HepG2 (cell line): ENCODE results near the gene BOLA3. TPM values are rescaled to one million over a fixed set of nuclear protein-coding genes. Genes with fewer than 3 reads are reported as not detected.

Source experiments
- KLF12 ChIP-seq: sonication (generic); formaldehyde crosslinking; IDR thresholded peaks from 2 replicates; pipeline ENCODE4 v1.4.0; 2020; ENCODE audit warnings: missing genetic modification reagents, borderline replicate concordance
- MEIS2 ChIP-seq: sonication (generic); formaldehyde crosslinking; IDR thresholded peaks from 2 replicates; pipeline ENCODE4 v1.9.0; 2021; ENCODE audit warnings: mild to moderate bottlenecking, missing genetic modification reagents
- POGZ ChIP-seq: sonication (generic); formaldehyde crosslinking; IDR thresholded peaks from 2 replicates; pipeline ENCODE4 v1.4.0; 2020; ENCODE audit warnings: mild to moderate bottlenecking, missing genetic modification reagents
- SIX1 ChIP-seq: sonication (generic); formaldehyde crosslinking; IDR thresholded peaks from 2 replicates; pipeline ENCODE4 v1.4.0; 2020; ENCODE audit warnings: missing genetic modification reagents, borderline replicate concordance
- SNAI1 ChIP-seq: sonication (generic); formaldehyde crosslinking; IDR thresholded peaks from 2 replicates; pipeline ENCODE4 v1.5.0; 2020; ENCODE audit warnings: mild to moderate bottlenecking, missing genetic modification reagents, borderline replicate concordance
- SYNCRIP ChIP-seq: fragments of 200-400 bp; formaldehyde crosslinking; IDR thresholded peaks from 2 replicates; pipeline ENCODE4 v1.6.1; 2018; ENCODE audit warnings: mild to moderate bottlenecking, low read depth, low read length; ENCODE audit not compliant: insufficient read depth
- XBP1 ChIP-seq: sonication (generic); formaldehyde crosslinking; IDR thresholded peaks from 2 replicates; pipeline ENCODE4 v1.5.0; 2020; ENCODE audit warnings: missing genetic modification reagents
- ZMYM2 ChIP-seq: sonication (generic); formaldehyde crosslinking; IDR thresholded peaks from 2 replicates; pipeline ENCODE4 v1.8.0; 2022; ENCODE audit warnings: mild to moderate bottlenecking, missing genetic modification reagents
- ZNF335 ChIP-seq: sonication (generic); formaldehyde crosslinking; IDR thresholded peaks from 2 replicates; pipeline ENCODE4 v1.4.0; 2020; ENCODE audit warnings: missing genetic modification reagents
- ZNF564 ChIP-seq: sonication (generic); formaldehyde crosslinking; IDR thresholded peaks from 2 replicates; pipeline ENCODE4 v1.8.1; 2023; ENCODE audit warnings: mild to moderate bottlenecking, missing genetic modification reagents
- ZNF761 ChIP-seq: sonication (generic); formaldehyde crosslinking; conservative IDR thresholded peaks from 2 replicates; pipeline ENCODE4 v1.4.0; 2020; ENCODE audit warnings: mild to moderate bottlenecking, missing genetic modification reagents
- ZNF784 ChIP-seq: sonication (generic); formaldehyde crosslinking; IDR thresholded peaks from 2 replicates; pipeline ENCODE4 v1.5.1; 2020; ENCODE audit warnings: missing genetic modification reagents, mild to moderate bottlenecking, borderline replicate concordance
- ZSCAN29 ChIP-seq: sonication (generic); formaldehyde crosslinking; conservative IDR thresholded peaks from 2 replicates; pipeline ENCODE4 v1.4.0; 2020; ENCODE audit warnings: mild to moderate bottlenecking, missing genetic modification reagents
- polyA plus RNA-seq, 8 experiments: library from polyadenylated mRNA; depleted of rRNA in 3 of 8; stranded (reverse) in 7 of 8; unstranded in 1 of 8; fragments of >200 nt; fragmentation: Illumina TruSeq in 4 of 8; extraction: Trizol in 4 of 8; gene quantifications; 2 replicates each; pipeline versions ENCODE4 v1.2.1 to v1.2.3, GENCODE V29; 2011 to 2016; ENCODE audit warnings: low read depth in 4 of 8, missing spikeins in 1 of 8, mixed read lengths in 1 of 8; ENCODE audit not compliant: insufficient read depth in 1 of 8
- total RNA-seq, 5 experiments: library from RNA; depleted of rRNA; stranded (reverse); fragments of >200 nt; fragmentation: Illumina TruSeq; extraction: Trizol; gene quantifications; 2 replicates each; pipeline ENCODE4 v1.2.3, GENCODE V29; 2016; ENCODE audit warnings: low read depth in 1 of 5
- TF ChIP-seq, protein P1 (sequence below): sonication (generic); formaldehyde crosslinking; IDR thresholded peaks from 2 replicates; pipeline ENCODE4 v1.4.0; 2020; ENCODE audit warnings: missing genetic modification reagents, borderline replicate concordance
- TF ChIP-seq, protein P2 (sequence below): sonication (generic); formaldehyde crosslinking; IDR thresholded peaks from 2 replicates; pipeline ENCODE4 v1.5.1; 2020; ENCODE audit warnings: missing genetic modification reagents, mild to moderate bottlenecking, borderline replicate concordance
- TF ChIP-seq, protein P3 (sequence below): sonication (generic); formaldehyde crosslinking; IDR thresholded peaks from 2 replicates; pipeline ENCODE4 v1.8.0; 2023; ENCODE audit warnings: mild to moderate bottlenecking, missing genetic modification reagents
- TF ChIP-seq, protein P4 (sequence below): IDR thresholded peaks from 2 replicates; pipeline ENCODE4 v1.6.1; 2018; ENCODE audit warnings: missing genetic modification reagents, mild to moderate bottlenecking, missing compliant biosample characterization

Gene BOLA3
- total and polyA plus RNA-seq, 2 of the 13 experiments (the other 11 are each of a cell fraction or from before 2014, with no cell fraction given): 89.7 to 170 TPM

- TF ChIP-seq ZMYM2 (CRISPR knock-in tag) (peak; percentile 91), MEIS2 (CRISPR knock-in tag) (no peak; the same call in 1 of the 2 replicates), ZNF335 (CRISPR knock-in tag) (peak; percentile 88; the same call in 1 of the 2 replicates), SIX1 (CRISPR knock-in tag) (no peak), ZSCAN29 (CRISPR knock-in tag) (peak; percentile 26; the same call in 1 of the 2 replicates), ZNF564 (CRISPR knock-in tag) (peak; percentile 81; the same call in 1 of the 2 replicates), KLF12 (CRISPR knock-in tag) (peak; percentile 94), ZNF784 (CRISPR knock-in tag) (peak; percentile 98), SNAI1 (peak; percentile 79), XBP1 (CRISPR knock-in tag) (no peak), SYNCRIP (no peak), ZNF761 (peak; percentile 78; the same call in 1 of the 2 replicates), POGZ (peak; percentile 100)
- TF ChIP-seq, protein P1, sequence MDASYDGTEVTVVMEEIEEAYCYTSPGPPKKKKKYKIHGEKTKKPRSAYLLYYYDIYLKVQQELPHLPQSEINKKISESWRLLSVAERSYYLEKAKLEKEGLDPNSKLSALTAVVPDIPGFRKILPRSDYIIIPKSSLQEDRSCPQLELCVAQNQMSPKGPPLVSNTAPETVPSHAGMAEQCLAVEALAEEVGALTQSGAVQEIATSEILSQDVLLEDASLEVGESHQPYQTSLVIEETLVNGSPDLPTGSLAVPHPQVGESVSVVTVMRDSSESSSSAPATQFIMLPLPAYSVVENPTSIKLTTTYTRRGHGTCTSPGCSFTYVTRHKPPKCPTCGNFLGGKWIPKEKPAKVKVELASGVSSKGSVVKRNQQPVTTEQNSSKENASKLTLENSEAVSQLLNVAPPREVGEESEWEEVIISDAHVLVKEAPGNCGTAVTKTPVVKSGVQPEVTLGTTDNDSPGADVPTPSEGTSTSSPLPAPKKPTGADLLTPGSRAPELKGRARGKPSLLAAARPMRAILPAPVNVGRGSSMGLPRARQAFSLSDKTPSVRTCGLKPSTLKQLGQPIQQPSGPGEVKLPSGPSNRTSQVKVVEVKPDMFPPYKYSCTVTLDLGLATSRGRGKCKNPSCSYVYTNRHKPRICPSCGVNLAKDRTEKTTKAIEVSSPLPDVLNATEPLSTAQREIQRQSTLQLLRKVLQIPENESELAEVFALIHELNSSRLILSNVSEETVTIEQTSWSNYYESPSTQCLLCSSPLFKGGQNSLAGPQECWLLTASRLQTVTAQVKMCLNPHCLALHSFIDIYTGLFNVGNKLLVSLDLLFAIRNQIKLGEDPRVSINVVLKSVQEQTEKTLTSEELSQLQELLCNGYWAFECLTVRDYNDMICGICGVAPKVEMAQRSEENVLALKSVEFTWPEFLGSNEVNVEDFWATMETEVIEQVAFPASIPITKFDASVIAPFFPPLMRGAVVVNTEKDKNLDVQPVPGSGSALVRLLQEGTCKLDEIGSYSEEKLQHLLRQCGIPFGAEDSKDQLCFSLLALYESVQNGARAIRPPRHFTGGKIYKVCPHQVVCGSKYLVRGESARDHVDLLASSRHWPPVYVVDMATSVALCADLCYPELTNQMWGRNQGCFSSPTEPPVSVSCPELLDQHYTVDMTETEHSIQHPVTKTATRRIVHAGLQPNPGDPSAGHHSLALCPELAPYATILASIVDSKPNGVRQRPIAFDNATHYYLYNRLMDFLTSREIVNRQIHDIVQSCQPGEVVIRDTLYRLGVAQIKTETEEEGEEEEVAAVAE (CRISPR knock-in tag): peak; percentile 84; the same call in 1 of the 2 replicates
- TF ChIP-seq, protein P2, sequence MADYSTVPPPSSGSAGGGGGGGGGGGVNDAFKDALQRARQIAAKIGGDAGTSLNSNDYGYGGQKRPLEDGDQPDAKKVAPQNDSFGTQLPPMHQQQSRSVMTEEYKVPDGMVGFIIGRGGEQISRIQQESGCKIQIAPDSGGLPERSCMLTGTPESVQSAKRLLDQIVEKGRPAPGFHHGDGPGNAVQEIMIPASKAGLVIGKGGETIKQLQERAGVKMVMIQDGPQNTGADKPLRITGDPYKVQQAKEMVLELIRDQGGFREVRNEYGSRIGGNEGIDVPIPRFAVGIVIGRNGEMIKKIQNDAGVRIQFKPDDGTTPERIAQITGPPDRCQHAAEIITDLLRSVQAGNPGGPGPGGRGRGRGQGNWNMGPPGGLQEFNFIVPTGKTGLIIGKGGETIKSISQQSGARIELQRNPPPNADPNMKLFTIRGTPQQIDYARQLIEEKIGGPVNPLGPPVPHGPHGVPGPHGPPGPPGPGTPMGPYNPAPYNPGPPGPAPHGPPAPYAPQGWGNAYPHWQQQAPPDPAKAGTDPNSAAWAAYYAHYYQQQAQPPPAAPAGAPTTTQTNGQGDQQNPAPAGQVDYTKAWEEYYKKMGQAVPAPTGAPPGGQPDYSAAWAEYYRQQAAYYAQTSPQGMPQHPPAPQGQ (CRISPR knock-in tag): no peak
- TF ChIP-seq, protein P3, sequence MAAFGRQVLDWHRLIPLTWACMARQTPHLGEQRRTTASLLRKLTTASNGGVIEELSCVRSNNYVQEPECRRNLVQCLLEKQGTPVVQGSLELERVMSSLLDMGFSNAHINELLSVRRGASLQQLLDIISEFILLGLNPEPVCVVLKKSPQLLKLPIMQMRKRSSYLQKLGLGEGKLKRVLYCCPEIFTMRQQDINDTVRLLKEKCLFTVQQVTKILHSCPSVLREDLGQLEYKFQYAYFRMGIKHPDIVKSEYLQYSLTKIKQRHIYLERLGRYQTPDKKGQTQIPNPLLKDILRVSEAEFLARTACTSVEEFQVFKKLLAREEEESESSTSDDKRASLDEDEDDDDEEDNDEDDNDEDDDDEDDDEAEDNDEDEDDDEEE (CRISPR knock-in tag): peak; percentile 81; the same call in 1 of the 2 replicates
- TF ChIP-seq, protein P4, sequence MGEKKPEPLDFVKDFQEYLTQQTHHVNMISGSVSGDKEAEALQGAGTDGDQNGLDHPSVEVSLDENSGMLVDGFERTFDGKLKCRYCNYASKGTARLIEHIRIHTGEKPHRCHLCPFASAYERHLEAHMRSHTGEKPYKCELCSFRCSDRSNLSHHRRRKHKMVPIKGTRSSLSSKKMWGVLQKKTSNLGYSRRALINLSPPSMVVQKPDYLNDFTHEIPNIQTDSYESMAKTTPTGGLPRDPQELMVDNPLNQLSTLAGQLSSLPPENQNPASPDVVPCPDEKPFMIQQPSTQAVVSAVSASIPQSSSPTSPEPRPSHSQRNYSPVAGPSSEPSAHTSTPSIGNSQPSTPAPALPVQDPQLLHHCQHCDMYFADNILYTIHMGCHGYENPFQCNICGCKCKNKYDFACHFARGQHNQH: peak; percentile 94
Measured at GRCh38 chr2:74119912-74120825, 27.5 kb downstream of the BOLA3 start (continued).
